LNCAP (cell line): ENCODE data around the gene ARHGEF26.

Experiments used
- TF ChIP-seq, protein P1 (sequence below): fragments of 450-650 bp; IDR thresholded peaks from 2 replicates; pipeline ENCODE4 v1.5.1; 2017; ENCODE audit warnings: mild to moderate bottlenecking

ARHGEF26 gene

DNA sequence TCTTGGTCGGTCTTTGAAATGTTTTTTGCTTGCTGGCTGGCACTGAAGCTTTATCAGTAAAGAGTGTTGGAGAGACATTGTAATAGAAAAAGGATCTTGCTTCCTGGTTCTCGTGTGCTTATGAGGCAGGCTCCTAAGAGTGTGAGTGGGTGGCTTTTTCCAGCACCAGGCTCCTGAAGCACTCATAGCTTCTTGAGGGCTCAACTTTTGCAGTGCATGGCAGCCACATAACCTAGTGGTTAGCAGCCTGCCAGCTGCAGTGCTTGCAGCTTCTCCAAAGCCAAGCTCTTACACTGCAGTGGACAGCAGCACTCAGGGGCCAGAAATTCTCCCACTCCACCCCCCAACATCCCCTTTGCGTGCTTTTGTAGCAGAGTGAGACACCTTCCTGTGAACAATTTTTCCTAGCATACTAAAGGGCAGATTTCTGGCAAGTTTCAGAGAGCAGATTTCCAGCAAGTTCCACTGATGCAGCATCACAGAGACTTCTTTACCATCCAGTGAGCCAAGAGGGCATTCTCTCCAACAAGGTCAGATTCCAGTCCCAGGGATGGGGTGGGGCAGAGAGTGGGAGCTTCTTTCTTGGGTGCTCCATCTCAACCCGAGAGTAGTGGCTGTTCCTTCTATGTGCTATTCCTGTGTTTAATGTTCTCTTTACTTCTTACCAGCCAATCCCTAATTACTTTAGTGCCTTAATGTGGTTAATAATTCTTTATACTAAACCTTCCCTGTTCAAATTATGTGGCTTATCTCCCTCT lies 15.8 kb upstream of the ARHGEF26 start:
- TF ChIP-seq, protein P1, sequence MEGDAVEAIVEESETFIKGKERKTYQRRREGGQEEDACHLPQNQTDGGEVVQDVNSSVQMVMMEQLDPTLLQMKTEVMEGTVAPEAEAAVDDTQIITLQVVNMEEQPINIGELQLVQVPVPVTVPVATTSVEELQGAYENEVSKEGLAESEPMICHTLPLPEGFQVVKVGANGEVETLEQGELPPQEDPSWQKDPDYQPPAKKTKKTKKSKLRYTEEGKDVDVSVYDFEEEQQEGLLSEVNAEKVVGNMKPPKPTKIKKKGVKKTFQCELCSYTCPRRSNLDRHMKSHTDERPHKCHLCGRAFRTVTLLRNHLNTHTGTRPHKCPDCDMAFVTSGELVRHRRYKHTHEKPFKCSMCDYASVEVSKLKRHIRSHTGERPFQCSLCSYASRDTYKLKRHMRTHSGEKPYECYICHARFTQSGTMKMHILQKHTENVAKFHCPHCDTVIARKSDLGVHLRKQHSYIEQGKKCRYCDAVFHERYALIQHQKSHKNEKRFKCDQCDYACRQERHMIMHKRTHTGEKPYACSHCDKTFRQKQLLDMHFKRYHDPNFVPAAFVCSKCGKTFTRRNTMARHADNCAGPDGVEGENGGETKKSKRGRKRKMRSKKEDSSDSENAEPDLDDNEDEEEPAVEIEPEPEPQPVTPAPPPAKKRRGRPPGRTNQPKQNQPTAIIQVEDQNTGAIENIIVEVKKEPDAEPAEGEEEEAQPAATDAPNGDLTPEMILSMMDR, result no peak

DNA sequence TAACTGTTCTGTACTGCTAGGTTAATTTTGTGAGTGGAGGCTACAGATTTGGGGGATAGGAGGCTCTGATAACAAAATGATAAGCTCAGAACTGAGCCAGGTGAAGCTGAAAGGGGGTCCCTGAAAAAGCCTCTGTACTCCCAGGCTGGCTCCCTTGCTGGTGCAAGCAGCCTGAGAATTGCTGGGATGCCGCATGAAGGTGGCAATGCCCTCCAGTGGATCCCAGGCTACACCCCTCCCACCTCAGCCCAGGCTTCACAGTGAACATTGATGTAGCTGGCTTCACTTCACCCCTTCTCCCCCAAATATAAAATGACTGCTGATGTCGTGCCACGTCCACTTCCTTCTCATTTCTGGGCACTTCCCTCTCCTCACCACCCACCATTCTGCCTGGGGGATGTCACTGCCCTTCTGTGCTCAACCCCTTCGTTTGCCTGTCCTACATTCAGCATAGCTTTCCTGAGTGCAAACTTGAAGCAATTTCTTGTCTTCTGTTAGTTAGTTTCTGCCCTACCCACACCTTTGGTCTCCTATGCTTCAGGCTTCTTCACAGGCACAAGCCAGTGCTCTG lies 9.7 kb upstream of the ARHGEF26 start:
- TF ChIP-seq, protein P1, result no peak

DNA sequence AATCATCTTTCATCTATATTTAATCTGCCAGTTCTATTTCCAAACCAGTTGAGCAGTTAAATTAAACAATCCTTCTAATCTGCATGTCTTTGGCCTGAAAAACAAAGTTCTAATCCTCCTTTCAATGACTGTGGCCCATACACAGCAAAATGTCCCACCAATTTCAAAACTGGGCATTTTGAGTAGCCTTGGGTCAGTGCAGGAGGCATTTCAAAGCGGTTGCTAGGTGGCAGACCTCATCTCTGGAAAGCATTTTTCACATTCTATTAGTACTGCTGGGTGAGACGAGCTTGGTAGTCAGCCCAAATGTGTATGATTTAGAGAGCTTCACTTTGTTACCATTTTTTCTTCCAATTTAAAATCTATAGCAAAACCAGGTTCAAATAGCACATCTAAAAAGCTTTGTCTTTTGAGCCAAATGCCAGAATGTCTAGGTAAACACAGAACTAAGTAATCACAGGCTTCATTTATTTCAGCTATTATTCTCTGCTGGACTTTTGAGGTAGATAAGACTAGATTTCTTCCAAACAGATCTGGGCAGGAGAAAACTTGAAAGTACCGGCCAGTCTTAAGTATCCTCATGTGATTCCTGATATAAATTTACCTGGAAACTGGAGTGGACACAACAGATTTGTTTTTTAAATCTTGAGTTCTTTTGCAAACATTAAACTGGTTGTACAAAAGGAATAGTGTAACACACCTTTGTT lies 8.9 kb upstream of the ARHGEF26 start:
- TF ChIP-seq, protein P1, result no peak

DNA sequence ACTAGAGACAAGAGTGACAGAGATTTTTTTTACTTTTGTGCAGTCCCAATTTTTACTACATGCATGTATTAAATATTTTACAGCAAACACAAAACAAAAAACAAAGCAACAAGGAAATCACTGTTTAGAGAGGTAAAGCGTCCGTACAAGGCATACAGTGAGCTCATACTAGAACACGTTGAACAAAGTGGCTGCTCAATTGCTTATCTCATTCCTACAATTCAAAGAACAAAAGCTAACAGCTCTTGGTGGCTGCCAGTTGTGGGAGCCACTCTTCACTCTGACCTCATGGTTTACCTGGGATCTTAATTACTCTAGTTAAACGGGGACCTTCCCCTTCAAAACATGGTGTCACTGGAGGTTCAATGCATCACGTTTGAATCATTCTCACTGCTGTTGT lies 7.6 kb upstream of the ARHGEF26 start:
- TF ChIP-seq, protein P1, result no peak

DNA sequence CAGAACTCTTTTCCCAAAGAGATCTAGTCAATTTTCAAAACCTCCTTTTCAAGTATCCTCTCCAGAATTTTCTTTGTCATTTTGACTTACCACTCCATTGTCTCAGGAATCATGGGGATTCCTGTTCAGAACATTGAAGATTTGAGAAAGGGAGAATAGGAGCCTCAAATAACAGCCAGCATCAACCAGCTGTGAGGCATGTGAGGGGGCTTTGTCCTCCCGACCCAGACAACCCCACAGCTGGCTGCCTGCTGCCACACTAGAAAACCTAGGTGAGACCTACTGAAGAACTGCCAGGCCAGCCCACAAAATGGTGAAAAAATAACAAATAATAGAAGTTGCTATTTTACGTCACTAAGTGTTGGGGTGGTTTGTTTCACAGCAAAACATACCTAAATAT lies 5.9 kb upstream of the ARHGEF26 start:
- TF ChIP-seq, protein P1, result no peak

DNA sequence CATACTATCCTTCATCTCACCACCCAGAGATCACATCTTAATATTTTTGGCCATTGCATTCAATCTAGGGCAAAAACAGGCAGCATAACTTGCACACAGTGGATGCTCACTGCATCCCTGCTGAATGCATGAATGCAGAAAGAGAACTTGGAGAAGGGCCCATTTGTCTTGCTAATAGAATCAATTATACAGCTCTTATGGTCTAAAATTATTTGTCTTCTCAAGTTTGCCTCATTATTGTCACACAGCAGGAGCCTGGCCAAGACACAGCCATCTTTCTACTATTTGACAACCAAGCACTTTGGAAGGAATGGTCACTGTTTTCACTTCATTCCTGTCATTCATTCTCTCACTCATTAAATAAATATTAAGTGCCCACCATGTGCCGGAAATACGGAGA lies 1.2 kb upstream of the ARHGEF26 start:
- TF ChIP-seq, protein P1, result no peak

DNA sequence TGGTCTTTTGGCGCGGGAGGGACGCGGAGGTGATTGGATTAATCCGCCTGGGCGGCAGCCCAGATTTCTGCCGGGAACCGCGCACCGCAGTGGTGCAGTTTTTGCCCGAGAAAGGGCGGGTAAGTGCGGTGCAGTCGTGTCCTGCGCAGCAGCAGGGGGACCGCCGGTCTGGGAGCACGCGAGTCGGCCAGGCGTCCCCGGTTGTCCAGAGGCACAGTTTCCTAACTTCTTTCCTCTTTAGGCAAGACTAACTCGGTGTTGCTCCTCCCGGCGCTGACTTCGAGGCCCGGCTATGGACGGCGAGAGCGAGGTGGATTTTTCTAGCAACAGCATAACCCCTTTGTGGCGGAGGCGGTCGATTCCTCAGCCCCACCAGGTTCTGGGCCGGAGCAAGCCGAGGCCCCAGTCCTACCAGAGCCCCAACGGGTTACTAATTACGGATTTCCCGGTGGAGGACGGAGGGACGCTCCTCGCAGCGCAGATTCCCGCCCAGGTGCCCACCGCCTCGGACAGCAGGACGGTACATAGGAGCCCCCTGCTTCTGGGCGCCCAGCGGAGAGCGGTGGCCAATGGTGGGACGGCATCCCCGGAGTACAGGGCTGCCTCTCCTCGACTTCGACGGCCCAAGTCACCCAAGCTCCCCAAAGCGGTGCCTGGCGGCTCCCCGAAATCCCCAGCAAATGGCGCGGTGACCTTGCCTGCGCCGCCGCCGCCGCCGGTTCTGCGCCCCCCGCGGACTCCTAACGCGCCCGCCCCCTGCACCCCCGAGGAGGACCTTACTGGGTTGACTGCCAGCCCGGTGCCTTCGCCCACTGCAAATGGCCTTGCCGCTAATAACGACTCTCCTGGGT lies 736 bp downstream of the ARHGEF26 start:
- TF ChIP-seq, protein P1, result no peak
